HG03565 (cell line): ENCODE measurements around the gene TMBIM4.

ENCODE experiments used
- ATAC-seq: cut with Tn5 transposase; IDR thresholded peaks from one replicate; pipeline ENCODE4 v1.9.1; 2021; ENCODE audit warnings: mild to moderate bottlenecking, moderate library complexity; ENCODE audit not compliant: unreplicated experiment

TMBIM4 gene

DNA sequence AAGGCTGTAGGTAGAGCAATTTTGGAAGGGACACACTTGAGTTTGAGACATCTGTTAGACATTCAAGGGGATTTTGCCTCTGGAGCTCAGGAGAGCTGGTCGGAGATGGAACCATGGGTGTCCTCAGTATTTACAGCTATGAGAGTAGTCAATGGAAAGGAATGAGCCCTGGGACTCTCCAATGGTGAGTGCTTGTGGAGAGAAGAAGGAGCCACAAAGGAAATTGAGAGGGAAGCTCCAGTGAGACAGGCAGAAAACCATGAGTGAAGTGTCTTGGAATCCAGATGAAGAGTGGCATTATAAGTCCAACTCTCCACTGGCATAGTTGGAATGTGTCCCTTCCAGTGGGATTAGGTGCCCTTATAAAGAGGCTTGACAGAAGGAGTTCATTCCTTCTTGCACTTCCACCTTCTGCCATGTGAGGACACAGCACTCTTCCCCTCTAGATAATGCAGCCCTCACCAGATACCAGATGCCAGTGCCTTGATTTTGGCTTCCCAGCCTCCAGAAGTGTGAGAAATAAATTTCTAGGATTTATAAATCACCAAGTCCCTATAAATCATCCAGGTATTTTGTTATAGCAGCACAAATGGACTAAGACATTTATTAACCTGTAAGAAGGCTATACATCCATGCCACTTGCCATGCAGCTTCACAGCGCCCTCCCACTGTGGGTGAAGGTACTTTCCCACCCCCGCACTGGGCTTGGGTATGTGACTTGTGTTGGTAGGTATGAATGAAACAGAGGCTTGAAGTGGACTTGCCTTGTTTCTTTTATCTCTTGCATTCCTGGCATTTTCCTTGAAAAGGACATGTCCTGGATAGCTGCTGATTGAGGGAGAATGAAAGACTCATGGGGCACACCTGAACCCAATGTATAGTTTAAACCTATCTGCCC lies 66.5 kb downstream of the TMBIM4 start:
- no peak for ATAC-seq

- ATAC-seq, result peak; percentile 54
Measured at GRCh38 chr12:66092559-66093269, 77.1 kb downstream of the TMBIM4 start.

GRCh38 chr12:66090157-66090556 lies 79.6 kb downstream of the TMBIM4 start:
- ATAC-seq, result no peak

DNA sequence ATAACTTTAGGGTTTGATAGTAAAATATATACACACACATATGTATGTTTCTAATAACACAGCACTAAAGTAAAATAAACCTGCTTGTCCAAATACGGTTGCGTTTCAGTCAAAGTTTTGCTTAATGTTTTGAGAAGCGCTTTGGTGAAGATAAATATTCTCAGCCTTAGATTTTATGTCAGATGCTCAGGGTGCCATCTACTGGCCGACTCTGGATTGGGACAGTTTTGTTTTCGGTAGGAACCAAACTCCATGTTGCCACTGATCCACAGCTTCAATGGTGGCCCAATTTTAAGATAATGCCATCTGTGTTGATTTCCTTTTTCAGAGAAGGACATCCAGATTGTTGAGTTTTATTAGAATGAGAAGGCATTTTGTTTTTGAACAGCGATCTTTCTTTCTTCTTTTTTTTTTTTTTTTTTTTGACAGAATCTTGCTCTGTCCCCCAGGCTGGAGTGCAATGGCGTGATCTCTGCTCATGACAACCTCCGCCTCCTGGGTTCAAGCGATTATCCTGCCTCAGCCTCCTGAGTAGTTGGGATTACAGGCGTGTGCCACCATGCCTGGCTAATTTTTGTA lies 82.3 kb downstream of the TMBIM4 start:
- peak; percentile 87 for ATAC-seq

DNA sequence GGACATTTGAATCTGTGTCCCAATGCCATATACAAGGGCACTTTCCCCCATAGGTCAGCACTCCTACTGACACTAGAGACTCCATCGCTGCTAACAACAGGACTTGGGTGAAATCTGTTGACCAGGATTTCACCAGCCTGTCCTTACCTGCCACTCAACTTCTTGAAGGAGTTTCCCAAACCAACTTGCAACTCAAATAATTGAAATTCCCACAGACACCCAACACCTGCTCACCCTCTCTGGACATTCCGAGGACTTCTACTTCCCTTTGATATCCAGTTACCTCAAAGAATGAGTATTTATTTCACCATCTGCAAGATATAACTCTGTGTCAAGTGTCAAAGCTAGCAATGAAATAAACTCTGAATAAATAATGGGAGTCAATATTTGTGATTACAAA lies 83.8 kb downstream of the TMBIM4 start:
- no peak for ATAC-seq
